ENCODE results near the gene TYK2.
A peak's percentile ranks its signal among the peaks of the same experiment; 100 is the strongest.

TYK2 gene

GRCh38 chr19:10317045-10317856, 63.1 kb downstream of the TYK2 start:
- Histone ChIP-seq H3K4me3 (ENCODE audit: low read depth, low read length) (no peak overlapping the region), H3K27me3 (ENCODE audit: insufficient read depth, low read depth, severe bottlenecking) (no peaks in the 10 kb centered on the region), H3K9me3 (ENCODE audit: severe bottlenecking) (no peaks in the 10 kb centered on the region), H3K36me3 (peaks cover 66% of the 10 kb centered on the region), H3K27ac (no peak overlapping the region; the same call in 1 of the 2 replicates)
- DNase-seq, result no peak
- no peak for TF ChIP-seq CTCF (IDR thresholded peaks at IDR 0.05; ENCODE audit: low read depth, low read length)

GRCh38 chr19:10316229-10317044, 63.9 kb downstream of the TYK2 start:
- peak overlapping the region; percentile 71 for H3K27ac ChIP-seq
- peak overlapping the region; percentile 86; the same call in 1 of the 2 replicates for H3K4me3 ChIP-seq (ENCODE audit: low read depth, low read length)

GRCh38 chr19:10315335-10316214, 64.8 kb downstream of the TYK2 start, which contains the start of gene FDX2:
TSS of gene FDX2 (minus strand) at chr19:10316015. CDS start at chr19:10315996, 19 bp downstream.
- no peaks in the 10 kb centered on the region for H3K27me3 ChIP-seq (ENCODE audit: insufficient read depth, low read depth, severe bottlenecking)
- TF ChIP-seq CTCF (IDR thresholded peaks at IDR 0.05; ENCODE audit: low read depth, low read length), result no peak
- H3K9me3 ChIP-seq (ENCODE audit: severe bottlenecking), result no peaks in the 10 kb centered on the region
- peak within 1 kb of the TSS; percentile 86 for H3K4me3 ChIP-seq (ENCODE audit: low read depth, low read length)
- peak within 1 kb of the TSS; percentile 71 for H3K27ac ChIP-seq
- H3K36me3 ChIP-seq, result peaks cover 49% of the 10 kb centered on the region
- DNase-seq, result peak; percentile 94

More at GRCh38 chr19:10316229-10317044, 63.9 kb downstream of the TYK2 start:
- Histone ChIP-seq H3K27me3 (ENCODE audit: insufficient read depth, low read depth, severe bottlenecking) (no peaks in the 10 kb centered on the region), H3K9me3 (ENCODE audit: severe bottlenecking) (no peaks in the 10 kb centered on the region), H3K36me3 (peaks cover 58% of the 10 kb centered on the region)
- peak; percentile 41 for DNase-seq
- TF ChIP-seq CTCF (IDR thresholded peaks at IDR 0.05; ENCODE audit: low read depth, low read length), result no peak

- Histone ChIP-seq H3K27me3 (ENCODE audit: insufficient read depth, low read depth, severe bottlenecking) (no peaks in the 10 kb centered on the region), H3K27ac (no peak within 1 kb of the TSS), H3K36me3 (peaks cover 22% of the 10 kb centered on the region), H3K9me3 (ENCODE audit: severe bottlenecking) (no peaks in the 10 kb centered on the region), H3K4me3 (ENCODE audit: low read depth, low read length) (no peak within 1 kb of the TSS)
- no peak for DNase-seq
- TF ChIP-seq CTCF (IDR thresholded peaks at IDR 0.05; ENCODE audit: low read depth, low read length), result no peak
These were observed 70.9 kb downstream of the TYK2 start, which contains the start of gene ZGLP1 for GRCh38 chr19:10309423-10309822. TSS of gene ZGLP1 (minus strand) at chr19:10309815.

- no peaks in the 10 kb centered on the region for H3K9me3 ChIP-seq (ENCODE audit: severe bottlenecking)
- H3K36me3 ChIP-seq, result peaks cover 12% of the 10 kb centered on the region
- H3K4me3 ChIP-seq (ENCODE audit: low read depth, low read length), result no peak overlapping the region
- TF ChIP-seq CTCF (IDR thresholded peaks at IDR 0.05; ENCODE audit: low read depth, low read length), result no peak
- no peak overlapping the region; the same call in 1 of the 2 replicates for H3K27ac ChIP-seq
- no peaks in the 10 kb centered on the region for H3K27me3 ChIP-seq (ENCODE audit: insufficient read depth, low read depth, severe bottlenecking)
- no peak for DNase-seq
These were observed 74.0 kb downstream of the TYK2 start for GRCh38 chr19:10306327-10306726.

Measured in WERI-Rb-1 (cell line).